ENCODE results near the gene ANKLE1.
"Not testable (repeated sequence)": the region's sequence is repeated elsewhere in the genome, so short reads cannot be mapped to it uniquely, and the experiment has no call there.

The ANKLE1 gene

DNA sequence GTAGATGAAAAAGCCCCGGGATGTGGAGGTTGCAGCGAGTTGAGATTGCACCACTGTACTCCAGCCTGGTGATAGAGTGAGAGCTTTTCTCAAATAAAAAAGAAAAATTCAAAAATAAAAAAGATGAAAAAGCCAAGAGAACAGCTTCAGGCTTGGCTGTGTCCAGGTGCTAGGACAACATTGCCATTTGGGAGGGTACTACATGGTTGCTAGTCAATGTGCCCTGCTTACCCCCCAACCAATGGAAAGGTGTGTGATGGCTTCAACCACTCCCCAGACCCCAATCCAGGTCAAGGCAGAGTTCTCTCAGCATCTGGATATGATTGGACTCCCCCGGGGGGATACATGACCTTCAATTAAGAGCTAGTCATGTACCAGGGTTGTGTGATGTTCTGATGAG lies 2.3 kb upstream of the ANKLE1 start:
- DNase-seq (ENCODE audit: low read depth in 4 of 4, low spot score in 1 of 4) = no peak

DNA sequence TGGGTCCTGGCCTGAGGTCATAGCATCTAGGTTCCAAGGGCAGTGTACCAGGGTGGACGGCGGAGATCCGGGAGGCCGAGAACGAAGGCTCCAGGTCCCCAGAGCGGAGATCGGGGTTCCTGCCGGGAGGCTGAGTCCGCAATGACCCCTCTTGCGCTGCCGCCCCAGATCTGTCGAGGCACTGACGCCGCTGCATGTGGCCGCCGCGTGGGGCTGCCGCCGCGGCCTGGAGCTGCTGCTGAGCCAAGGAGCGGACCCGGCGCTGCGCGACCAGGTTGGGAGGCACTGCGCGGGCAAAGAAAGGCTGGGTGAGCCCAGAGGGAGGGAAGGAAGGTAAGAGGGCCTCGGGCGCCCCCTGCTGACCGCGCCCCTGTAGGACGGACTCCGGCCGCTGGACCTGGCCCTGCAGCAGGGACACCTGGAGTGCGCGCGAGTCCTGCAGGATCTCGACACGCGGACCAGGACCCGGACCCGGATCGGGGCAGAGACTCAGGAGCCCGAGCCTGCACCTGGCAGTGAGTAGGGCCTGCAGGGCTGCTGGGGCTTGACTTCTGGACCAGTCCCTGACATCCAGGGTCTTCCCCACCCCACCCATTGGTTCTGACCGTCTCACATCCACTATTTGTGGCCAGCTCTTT lies 906 bp downstream of the ANKLE1 start:
- DNase-seq (ENCODE audit: low read depth in 4 of 4, low spot score in 1 of 4) = peak in 3 of 4 experiments; percentile 62 to 73 (median 69)

DNA sequence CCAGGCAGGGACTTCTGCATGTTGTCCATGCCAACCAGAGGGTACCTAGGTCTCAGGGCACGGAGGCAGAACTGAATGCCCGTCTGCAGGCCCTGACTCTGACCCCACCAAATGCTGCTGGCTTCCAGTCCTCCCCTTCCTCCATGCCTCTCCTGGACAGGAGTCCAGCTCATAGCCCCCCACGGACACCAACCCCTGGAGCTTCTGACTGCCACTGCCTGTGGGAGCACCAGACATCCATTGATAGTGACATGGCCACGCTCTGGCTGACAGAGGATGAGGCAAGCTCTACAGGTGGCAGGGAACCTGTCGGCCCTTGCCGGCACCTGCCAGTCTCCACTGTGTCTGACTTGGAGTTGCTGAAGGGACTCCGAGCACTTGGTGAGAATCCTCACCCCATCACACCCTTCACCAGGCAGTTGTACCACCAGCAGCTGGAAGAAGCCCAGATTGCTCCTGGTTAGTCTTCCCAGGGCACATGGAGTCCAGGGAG lies 1.8 kb downstream of the ANKLE1 start:
- DNase-seq (ENCODE audit: low read depth in 4 of 4, low spot score in 1 of 4) = no peak

DNA sequence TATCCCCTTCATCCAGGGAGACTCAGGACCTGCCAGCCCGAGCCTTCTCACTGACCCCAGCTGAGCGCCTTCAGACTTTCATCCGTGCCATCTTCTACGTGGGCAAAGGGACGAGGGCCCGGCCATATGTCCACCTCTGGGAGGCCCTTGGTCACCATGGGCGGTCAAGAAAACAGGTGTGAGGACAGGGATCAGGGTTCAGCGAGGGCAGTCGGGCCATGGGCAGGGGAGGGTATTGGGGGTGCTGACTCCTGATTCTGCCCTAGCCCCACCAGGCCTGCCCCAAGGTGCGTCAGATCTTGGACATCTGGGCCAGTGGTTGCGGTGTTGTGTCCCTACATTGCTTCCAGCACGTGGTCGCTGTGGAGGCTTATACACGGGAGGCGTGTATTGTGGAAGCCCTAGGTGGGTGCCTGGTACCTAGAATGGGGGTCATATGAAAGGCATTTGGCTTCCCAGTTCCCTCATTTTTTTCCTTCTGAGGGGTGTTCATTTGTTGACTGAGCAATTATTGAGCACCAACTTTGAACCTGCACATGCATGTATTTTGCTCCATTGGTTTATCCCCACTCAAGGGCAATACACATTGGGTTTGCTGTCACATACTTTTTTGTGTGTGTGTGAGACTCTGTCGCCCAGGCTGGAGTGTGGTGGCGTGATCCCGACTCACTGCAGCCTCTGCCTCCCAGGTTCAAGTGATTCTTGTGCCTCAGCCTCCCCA lies 3.9 kb downstream of the ANKLE1 start:
- DNase-seq (ENCODE audit: low read depth in 4 of 4, low spot score in 1 of 4) = no peak

DNA sequence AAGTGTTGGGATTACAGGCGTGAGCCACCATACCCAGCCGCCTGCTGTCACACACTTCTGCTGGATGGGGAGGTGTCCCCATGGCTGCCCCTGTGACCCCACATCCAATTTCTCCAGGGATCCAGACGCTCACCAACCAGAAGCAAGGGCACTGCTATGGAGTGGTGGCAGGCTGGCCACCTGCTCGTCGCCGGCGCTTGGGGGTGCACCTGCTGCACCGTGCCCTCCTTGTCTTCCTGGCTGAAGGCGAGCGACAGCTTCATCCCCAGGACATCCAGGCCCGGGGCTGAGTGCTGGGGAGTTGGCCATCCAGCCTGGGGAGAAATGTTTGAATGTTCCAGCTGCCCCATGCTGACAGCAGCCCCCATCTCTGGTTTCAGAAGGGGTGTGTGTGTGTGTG lies 4.6 kb downstream of the ANKLE1 start:
- DNase-seq (ENCODE audit: low read depth in 4 of 4, low spot score in 1 of 4) = no peak

DNA sequence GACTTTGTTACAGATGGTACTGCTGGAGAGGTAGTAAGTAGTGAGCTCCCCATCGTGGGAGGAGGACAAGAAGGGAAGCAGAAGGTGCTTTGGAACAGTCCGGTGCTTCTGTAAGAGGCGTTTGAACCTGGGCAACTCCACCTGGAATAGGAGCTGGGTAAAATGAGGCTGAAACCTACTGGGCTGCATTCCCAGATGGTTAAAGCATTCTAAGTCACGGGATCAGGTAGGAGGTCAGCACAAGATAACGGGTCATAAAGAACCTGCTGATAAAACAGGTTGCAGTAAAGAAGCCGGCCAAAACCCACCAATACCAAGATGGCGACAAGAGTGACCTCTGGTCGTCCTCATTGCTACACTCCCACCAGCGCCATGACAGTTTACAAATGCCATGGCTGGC lies 5.1 kb downstream of the ANKLE1 start:
- no peak for DNase-seq (ENCODE audit: low read depth in 4 of 4, low spot score in 1 of 4)

DNA sequence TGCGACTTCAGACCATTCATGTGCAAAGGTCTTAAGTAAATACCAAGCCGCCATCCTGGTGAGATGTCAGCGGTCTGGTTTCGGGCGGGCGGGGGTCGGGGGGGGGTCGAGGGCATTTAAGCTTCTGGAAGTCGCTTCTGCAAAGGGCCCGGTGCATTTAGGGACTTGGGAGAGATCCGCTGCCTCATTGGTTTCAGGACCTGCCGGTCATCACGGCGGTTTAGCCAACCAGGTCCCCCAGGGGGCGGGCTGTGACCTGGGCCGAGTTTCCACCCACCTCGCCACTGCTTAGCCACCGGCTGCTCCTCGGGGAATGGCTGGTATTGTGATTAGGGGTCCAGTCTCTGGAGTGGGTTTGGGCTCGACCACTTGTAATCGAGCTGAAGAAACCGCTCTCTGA lies 7.8 kb downstream of the ANKLE1 start:
- peak in 2 of 4 experiments; percentile 22 to 59 for DNase-seq (ENCODE audit: low read depth in 4 of 4, low spot score in 1 of 4)

DNA sequence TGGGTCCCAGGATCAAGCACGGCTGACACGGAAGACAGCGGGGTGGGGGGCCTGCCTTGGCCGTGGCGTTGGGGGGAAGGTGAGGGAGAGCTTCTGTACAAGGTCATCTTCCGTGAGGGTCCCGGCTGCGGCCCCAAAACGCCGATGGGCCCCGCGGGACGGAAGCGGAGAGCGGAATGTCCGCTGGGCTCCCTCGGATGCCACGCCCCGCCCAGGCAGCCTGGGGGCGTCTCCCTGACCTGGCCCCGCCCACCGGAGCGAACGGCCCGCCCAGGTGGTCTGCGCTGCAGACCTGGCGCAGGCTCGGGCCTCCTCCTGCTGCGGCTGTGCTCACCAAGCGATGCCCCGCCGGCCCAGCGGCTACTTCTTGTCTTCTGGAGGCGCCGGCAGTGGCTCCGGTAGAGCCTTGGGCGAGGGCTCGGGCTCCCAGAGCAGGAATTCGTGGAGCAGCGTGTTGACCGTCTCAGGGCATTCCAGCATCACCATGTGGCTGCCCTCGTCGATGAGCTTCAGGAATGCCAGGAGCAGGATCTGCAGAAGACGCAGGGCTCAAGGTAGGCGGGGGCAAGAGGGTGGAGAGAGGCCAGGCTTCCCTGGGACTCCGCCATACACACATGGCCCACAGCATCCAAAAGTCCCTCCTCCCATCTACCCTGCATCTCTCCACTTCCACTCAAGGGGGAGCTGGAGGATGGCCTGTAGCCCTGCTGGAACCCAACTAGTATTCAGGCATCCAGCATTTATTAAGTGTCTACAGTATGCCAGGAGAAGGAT lies 10.8 kb downstream of the ANKLE1 start:
- peak in 3 of 4 experiments; percentile 71 to 76 (median 71) for DNase-seq (ENCODE audit: low read depth in 4 of 4, low spot score in 1 of 4)

DNA sequence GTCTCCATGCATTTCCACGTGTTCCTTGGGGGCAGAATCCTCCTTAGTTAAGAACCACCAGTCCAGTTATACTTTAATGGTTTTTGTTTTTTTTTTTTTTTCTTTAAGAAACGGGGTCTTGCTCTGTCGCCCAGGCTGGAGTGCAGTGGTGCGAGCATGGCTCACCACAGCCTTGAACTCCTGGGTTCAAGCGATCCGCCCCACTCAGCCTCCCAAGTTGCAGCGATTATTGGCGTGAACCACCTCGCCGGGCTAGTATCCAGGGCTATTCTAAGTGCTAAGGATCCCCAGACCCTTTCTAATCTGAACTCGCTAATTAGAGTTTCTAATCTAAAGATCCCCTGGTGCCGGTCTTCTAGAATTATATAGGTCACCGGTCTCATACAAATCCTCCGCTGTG lies 11.9 kb downstream of the ANKLE1 start:
- no peak for DNase-seq (ENCODE audit: low read depth in 4 of 4, low spot score in 1 of 4)

DNA sequence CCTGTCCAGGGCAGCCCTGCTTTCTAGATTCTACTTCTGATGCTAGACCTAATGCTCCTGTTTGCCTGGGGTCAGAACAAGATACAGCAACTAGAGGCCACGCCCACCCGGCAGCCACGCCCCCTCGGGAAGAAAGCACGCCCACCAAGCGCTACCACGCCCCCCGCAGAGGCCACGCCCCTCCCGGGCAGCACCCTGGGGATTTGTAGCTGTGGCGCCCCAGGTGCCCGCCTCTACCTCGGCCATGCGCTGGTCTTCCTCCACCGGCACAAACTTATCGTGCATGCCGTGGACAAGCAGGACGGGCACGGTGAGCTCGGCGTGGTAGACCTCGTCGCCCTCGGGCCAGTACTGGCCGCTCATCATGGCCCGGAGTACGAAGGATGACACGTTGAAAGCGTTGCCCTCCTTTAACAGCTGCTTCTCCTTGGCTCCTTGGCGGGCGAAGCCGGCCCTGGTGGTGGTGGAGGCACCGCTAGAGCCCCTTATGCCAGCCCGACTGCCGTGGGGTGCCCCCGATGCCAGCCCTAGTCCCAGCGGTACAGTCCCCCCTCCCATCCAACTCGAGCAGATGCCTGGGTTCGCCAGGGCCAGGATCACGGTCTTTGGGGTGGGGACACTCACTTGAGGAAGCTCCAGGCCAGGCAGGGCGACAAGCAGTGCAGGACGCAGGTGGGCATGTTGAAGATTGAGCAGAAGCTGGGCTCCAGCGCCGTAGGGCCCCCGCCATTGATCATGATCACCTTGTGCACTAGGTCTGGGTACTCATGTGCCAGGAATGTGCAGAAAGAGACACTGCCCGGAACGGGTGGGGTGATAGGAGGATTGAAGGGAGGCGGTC lies 12.6 kb downstream of the ANKLE1 start:
- peak in 3 of 4 experiments; percentile 38 to 52 (median 44) for DNase-seq (ENCODE audit: low read depth in 4 of 4, low spot score in 1 of 4)

DNA sequence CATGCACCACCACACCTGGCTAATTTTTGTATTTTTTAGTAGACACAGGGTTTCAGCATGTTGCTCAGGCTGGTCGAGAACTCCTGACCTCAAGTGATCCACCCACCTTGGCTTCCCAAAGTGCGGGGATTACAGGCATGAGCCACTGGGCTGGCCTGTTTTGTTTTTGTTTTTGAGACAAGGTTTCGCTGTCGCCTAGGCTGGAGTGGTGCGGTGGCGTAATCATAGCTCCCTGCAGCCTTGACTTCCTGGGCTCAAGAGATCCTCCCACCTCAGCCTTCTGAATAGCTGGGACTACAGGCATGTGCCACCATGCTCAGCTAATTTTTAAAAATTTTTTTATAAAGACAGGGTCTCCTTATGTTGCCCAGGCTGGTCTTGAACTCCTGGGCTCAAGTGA lies 13.8 kb downstream of the ANKLE1 start:
- DNase-seq (ENCODE audit: low read depth in 4 of 4, low spot score in 1 of 4) = not testable (repeated sequence)

DNA sequence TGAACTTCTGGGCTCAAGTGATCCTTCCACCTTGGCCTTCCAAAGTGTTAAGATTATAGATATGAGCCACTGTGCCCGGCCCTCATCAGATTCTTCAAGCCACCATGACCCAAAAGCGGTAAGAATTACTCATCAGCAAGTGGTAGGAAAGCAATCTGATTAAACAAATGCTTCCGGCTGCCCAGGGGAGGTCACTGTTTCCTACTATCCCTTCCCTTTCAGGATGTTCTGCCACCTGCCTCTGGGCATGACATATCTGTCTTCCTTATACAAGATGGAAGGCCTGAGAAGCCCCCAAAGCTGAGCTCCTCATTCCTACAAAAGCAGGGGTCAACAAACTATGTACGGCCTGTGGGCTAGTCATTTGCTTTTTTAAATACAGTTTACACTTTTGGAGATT lies 14.6 kb downstream of the ANKLE1 start:
- DNase-seq (ENCODE audit: low read depth in 4 of 4, low spot score in 1 of 4) = no peak

DNA sequence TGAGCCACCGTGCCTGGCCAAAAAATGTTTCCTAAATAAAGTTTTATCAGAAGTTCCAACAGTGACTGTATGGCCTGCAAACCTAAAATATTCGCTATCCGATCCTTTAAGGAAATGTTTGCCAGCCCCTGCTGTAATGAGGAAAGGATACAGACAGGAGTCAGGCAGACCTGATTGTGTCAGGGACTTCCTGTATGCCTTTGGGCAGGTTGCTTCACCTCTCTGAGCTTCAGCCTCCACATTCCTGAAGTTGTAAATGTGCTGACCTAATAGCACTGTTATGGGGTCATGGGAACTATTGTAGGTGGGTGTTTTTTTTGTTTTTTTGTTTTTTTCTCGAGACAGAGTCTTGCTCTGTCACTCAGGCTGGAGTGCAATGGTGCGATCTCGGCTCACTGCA lies 15.3 kb downstream of the ANKLE1 start:
- DNase-seq (ENCODE audit: low read depth in 4 of 4, low spot score in 1 of 4) = no peak

DNA sequence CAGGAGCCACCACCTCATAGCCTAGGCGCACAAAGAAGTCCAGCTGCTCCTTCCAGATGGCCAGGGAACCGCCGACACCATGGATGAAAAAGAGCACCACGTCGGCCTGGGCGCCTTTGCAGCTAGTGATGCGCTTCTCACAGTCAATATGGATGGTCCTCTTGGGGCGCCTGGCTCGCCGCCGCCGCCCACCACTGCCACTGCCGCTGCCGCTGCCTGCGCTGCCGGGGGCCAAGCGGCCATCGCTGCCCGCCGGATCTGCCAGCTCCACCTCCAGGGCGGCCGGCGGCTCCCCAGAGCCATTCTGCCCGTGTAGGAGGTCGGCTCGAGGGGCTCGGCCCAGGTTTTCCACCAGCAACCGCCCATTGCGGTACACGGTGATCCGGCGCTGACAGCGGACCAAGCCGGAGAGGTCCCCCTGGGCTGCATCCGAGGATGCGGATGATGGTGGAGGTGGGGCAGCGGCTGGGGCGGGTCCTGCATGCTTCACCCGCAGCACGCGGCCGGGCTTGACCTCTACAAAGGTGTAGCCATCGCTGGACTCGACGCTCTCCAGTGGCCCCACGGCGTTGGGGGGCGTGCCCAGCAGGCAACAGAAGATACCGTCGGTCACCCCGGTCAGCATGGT lies 19.4 kb downstream of the ANKLE1 start:
- DNase-seq (ENCODE audit: low read depth in 4 of 4, low spot score in 1 of 4) = no peak

DNA sequence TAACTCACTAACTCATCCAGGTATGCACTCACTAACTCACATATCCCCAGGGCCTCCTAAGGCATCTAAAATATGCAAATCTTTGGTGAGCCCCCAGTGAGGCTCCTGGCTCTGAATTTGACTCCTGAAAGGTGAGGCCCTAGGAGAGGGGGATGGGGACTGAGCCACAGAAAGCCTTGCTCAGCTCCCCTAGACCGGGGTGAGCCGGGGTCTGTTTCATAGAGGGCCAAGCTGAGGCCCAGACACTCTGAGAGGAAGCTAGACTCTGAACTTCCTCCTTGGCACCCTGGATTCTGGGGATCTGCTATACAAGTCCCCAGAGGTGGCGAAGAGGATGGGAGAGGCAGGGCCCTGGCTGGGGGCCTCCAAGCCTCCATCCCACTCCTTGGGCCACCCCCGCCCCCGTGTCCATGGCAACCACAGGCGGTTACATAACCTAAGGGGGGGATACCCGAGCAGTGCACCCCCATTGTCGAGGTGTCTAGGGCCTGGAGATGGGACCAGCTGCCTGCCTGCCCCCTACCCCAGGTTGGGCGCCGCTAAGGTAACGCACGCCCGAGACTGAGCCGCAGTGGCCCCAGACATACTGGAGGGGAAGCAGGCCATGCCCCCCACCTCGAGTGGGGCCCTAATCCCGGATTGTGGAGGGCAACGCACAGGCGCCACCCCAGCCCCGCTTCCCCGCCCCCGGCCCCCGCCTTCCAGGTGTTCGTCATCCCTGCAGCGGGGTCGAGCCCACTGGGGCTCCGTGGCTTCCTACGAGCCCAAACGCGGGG lies 20.9 kb downstream of the ANKLE1 start:
- DNase-seq (ENCODE audit: low read depth in 4 of 4, low spot score in 1 of 4) = no peak

DNA sequence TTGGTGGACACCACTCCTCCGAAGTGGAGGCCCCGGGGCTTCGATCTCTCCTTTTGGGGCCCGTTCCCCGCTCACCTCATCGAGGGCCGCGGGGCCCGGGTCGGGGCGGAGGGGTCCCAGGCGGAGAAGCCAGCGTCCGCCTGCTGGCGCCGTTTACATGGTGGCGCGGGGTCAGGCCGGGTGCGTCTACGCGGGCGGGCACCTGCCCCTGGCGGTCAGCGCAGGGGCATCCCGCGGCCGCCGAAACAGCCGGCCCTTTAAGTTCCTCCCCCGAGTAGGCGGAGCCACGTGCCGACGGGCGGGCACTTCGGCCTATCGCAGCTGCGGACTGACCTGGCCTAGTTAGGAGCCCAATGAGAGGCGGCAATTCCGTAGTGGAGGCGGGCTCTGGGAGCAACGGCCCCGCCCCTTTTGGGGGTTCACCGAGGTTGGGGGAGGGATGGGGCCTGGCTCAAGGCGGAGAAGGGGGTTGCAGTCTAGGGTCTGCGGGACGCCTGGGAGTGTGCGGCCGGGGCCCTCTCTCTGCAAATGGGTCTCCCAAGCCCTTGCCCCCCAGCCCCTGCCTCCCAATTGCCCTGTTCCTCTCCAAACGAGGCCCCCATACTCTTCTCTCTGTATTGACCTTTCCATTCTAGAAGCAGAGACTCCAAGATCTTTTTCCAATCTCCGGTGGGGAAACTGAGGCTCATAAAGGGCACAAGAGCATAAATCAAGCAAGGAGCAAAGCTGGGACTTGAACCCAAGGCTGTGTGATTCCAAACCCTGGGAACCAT lies 21.7 kb downstream of the ANKLE1 start, which contains the start of gene ABHD8:
ABHD8 (minus strand) TSS at position 259 of the 773 bp plus-strand sequence. CDS start 1,809 bp downstream, outside the sequence.
- DNase-seq (ENCODE audit: low read depth in 4 of 4, low spot score in 1 of 4) = peak; percentile 77 to 91 (median 84)

DNA sequence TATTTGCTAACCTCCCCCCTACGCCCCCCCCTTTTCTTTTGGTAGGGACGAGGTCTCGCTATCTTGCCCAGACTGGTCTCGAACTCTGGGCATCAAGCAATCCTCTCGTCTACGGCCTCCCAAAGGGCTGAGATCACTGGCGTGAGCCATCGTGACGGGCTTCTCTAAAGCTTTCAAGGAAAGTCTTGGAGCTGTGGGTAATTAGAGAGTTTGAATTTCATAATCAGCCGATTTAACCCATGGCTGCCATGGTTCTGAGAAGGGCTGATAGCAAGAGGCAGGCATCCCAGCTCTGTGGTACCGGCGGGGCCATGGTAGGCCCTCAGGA lies 22.2 kb downstream of the ANKLE1 start:
- no peak for DNase-seq (ENCODE audit: low read depth in 4 of 4, low spot score in 1 of 4)

DNA sequence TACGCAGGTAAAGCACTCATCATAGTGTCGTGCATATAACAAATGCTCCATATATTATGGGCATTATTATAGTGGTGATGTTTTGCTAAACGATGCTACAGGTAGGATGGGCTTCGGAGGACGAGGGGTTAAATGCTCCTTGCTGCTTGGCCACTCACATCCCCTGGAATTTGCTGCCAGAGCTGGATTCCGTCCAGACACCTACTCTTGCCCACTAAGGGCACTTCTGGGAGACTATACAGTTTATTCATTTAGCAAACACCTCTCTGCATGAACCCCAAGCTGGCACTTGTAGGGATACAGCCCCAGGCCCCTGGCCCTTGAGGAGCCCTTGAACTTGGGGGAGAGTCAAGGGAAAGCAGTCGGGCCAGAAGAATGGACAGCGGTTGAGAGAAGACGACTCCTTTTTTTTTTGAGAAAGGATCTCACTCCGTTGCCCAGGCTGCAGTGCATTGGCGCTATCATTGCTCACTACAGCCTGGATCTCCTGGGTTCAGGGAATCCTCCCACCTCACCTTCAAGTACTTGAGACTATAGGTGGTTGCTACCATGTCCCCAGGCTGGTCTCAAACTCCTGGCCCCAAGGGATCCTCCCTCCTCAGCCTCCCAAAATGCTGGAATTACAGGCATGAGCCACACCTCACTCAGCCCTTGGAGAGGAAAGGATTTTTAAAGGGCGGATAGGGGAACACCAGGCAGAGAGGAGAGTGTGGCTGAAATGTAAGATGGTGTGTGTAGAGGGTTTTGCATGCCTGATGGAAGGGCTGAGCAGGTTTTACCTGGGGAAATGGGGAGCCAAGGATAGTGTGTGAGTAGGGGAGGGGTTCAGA lies 22.9 kb downstream of the ANKLE1 start:
- no peak for DNase-seq (ENCODE audit: low read depth in 4 of 4, low spot score in 1 of 4)
